CD14-positive monocyte (primary cell): Measurements from ENCODE around the gene CHPF. TPM values are rescaled to one million over a fixed set of nuclear protein-coding genes. Genes with fewer than 3 reads are reported as not detected.

Source experiments
- DNase-seq, 3 donors: peaks; one replicate each; pipeline ENCODE4 v3.0.0-alpha.2; 2011 to 2022
- H2AFZ ChIP-seq: 2 replicates; pipeline ENCODE4 v1.6.0; 2012; ENCODE audit warnings: mild to moderate bottlenecking, low read depth, low read length, inconsistent platforms; ENCODE audit not compliant: insufficient read depth, poor library complexity, severe bottlenecking
- H3K27ac ChIP-seq, 2 donors: 1 replicate in 1 of 2; 2 replicates in 1 of 2; pipeline ENCODE4 v1.5.1; 2012 to 2013; ENCODE audit warnings: low read length in 2 of 2, control low read depth in 1 of 2, inconsistent platforms in 1 of 2, low read depth in 1 of 2, mild to moderate bottlenecking in 1 of 2
- H3K27me3 ChIP-seq, 2 donors: one replicate each; pipeline versions ENCODE4 v1.6.0 to v1.6.1; 2011 to 2013; ENCODE audit warnings: low read length in 2 of 2; ENCODE audit not compliant: control insufficient read depth in 2 of 2, insufficient read depth in 2 of 2
- H3K36me3 ChIP-seq, 2 donors: replicated peaks in 1 of 2; 1 replicate in 1 of 2; 2 replicates in 1 of 2; pipeline versions ENCODE4 v1.5.1 to v1.6.1; 2012 to 2013; ENCODE audit warnings: low read length in 2 of 2, control low read depth in 1 of 2, inconsistent platforms in 1 of 2, mild to moderate bottlenecking in 1 of 2; ENCODE audit not compliant: insufficient read depth in 2 of 2, control insufficient read depth in 1 of 2
- H3K4me1 ChIP-seq, 2 donors: 1 replicate in 1 of 2; 2 replicates in 1 of 2; pipeline versions ENCODE4 v1.5.1 to v1.6.1; 2012 to 2013; ENCODE audit warnings: low read length in 2 of 2, control low read depth in 1 of 2, inconsistent platforms in 1 of 2, mild to moderate bottlenecking in 1 of 2, moderate library complexity in 1 of 2; ENCODE audit not compliant: insufficient read depth in 2 of 2, control insufficient read depth in 1 of 2
- H3K4me2 ChIP-seq: replicated peaks from 2 replicates; pipeline ENCODE3; 2012; ENCODE audit warnings: low read length, moderate library complexity, mild to moderate bottlenecking; ENCODE audit not compliant: poor library complexity, severe bottlenecking; ENCODE audit errors: extremely low read depth
- H3K4me3 ChIP-seq, 3 experiments: fragments of 200-600 bp in 1 of 3; sonication (generic) in 1 of 3; replicated peaks in 1 of 3; 1 replicate in 2 of 3; 2 replicates in 1 of 3; pipeline ENCODE4 v1.5.1; 2011 to 2013; ENCODE audit warnings: low read length in 3 of 3, mild to moderate bottlenecking in 3 of 3, control low read depth in 2 of 3, low read depth in 2 of 3, inconsistent platforms in 1 of 3, moderate library complexity in 1 of 3
- H3K79me2 ChIP-seq: 2 replicates; pipeline ENCODE4 v1.6.0; 2012; ENCODE audit warnings: mild to moderate bottlenecking, control low read depth, inconsistent platforms, low read length, moderate library complexity; ENCODE audit not compliant: insufficient read depth
- H3K9ac ChIP-seq: 2 replicates; pipeline ENCODE4 v1.6.0; 2017; ENCODE audit warnings: low read length, mild to moderate bottlenecking; ENCODE audit not compliant: insufficient read depth, poor library complexity, severe bottlenecking
- H3K9me3 ChIP-seq, 2 donors: replicated peaks in 1 of 2; 1 replicate in 1 of 2; 2 replicates in 1 of 2; pipeline versions ENCODE4 v1.5.1 to v1.6.1; 2012 to 2013; ENCODE audit warnings: low read length in 2 of 2, control low read depth in 1 of 2; ENCODE audit not compliant: control insufficient read depth in 1 of 2, insufficient read depth in 1 of 2
- H4K20me1 ChIP-seq: 2 replicates; pipeline ENCODE4 v1.6.0; 2012; ENCODE audit warnings: mild to moderate bottlenecking, low read length, control low read depth, moderate library complexity; ENCODE audit not compliant: insufficient read depth
- H3K27ac Mint-ChIP-seq, 7 donors: one replicate each; pipeline ENCODE4 v1.8.0; 2020; ENCODE audit warnings: mild to moderate bottlenecking in 7 of 7, mixed read lengths in 7 of 7, moderate library complexity in 6 of 7, inconsistent platforms in 2 of 7
- H3K27me3 Mint-ChIP-seq, 3 donors: one replicate each; pipeline ENCODE4 v1.8.0; 2021 to 2022; ENCODE audit warnings: low read depth in 3 of 3, mild to moderate bottlenecking in 3 of 3, mixed read lengths in 3 of 3, moderate library complexity in 3 of 3, inconsistent platforms in 1 of 3
- H3K36me3 Mint-ChIP-seq, 2 donors: one replicate each; pipeline ENCODE4 v1.8.0; 2020; ENCODE audit warnings: mixed read lengths in 2 of 2, inconsistent platforms in 1 of 2, mild to moderate bottlenecking in 1 of 2
- H3K4me1 Mint-ChIP-seq: one replicate; pipeline ENCODE4 v1.8.0; 2020; ENCODE audit warnings: mild to moderate bottlenecking, mixed read lengths
- H3K4me3 Mint-ChIP-seq, 2 donors: one replicate each; pipeline ENCODE4 v1.8.0; 2020; ENCODE audit warnings: mild to moderate bottlenecking in 2 of 2, mixed read lengths in 2 of 2, moderate library complexity in 1 of 2
- H3K9me3 Mint-ChIP-seq, 7 donors: one replicate each; pipeline ENCODE4 v1.8.0; 2020 to 2022; ENCODE audit warnings: mixed read lengths in 7 of 7, mild to moderate bottlenecking in 6 of 7, moderate library complexity in 6 of 7, inconsistent platforms in 2 of 7
- CTCF ChIP-seq: fragments of 200-600 bp; IDR thresholded peaks from one replicate; pipeline ENCODE4 v1.8.0; 2022; ENCODE audit warnings: antibody characterized with exemption, mild to moderate bottlenecking
- WGBS: methylation state at CpG from one replicate; pipeline ENCODE4 v1.1.5; 2013; ENCODE audit warnings: missing lambda C conversion rate; ENCODE audit not compliant: insufficient coverage; 5-methylcytosine and 5-hydroxymethylcytosine counted together
- intact Hi-C, 2 donors: fragments of 100-400 bp; cut with micrococcal nuclease; formaldehyde crosslinking; loops; one replicate each; pipeline versions ENCODE4 v1.15.0 to v1.15.1; 2023
- polyA plus RNA-seq, 3 donors: library from polyadenylated mRNA; depleted of rRNA in 1 of 3; unstranded in 2 of 3; stranded (reverse) in 1 of 3; fragments of 300-500 nt in 2 of 3; fragments of >200 nt in 1 of 3; fragmentation: Illumina TruSeq in 2 of 3; gene quantifications; 1 replicate in 2 of 3; 2 replicates in 1 of 3; pipeline ENCODE4 v1.2.3, GENCODE V29; 2012 to 2021

Gene CHPF
- polyA plus RNA-seq, 3 donors: 0.09 to 0.32 (median 0.09) TPM

GRCh38 chr2:219557791-219558785 is 14.5 kb upstream of the CHPF start:
- peaks cover 0 to 1% (median 0%) of the 10 kb centered on the region in 7 donors for H3K9me3 Mint-ChIP-seq

More at GRCh38 chr2:219557791-219558785, 14.5 kb upstream of the CHPF start:
- peaks cover 6 to 12% of the 10 kb centered on the region in 2 donors for H3K27me3 ChIP-seq
- H3K4me1 ChIP-seq: peaks cover under 1 to 1% of the 10 kb centered on the region in 2 donors
- no peaks in the 10 kb centered on the region for H3K9me3 ChIP-seq
- no peak overlapping the region for H2AFZ ChIP-seq
- H3K4me3 ChIP-seq: no peak overlapping the region
- H3K9ac ChIP-seq: no peak overlapping the region
- DNase-seq: no peak
- Mint-ChIP-seq H3K27ac (no peak overlapping the region), H3K4me3 (no peak overlapping the region), H3K4me1 (no peaks in the 10 kb centered on the region), H3K27me3 (peaks cover 10 to 14% (median 12%) of the 10 kb centered on the region in 3 donors), H3K36me3 (no peaks in the 10 kb centered on the region)
- no peak for TF ChIP-seq CTCF
- no peaks in the 10 kb centered on the region for H3K79me2 ChIP-seq
- no peaks in the 10 kb centered on the region for H4K20me1 ChIP-seq
- WGBS: over 99% methylated on average over 23 of the region's 25 CpGs
- intact Hi-C loops: no loop called here
- no peak overlapping the region for H3K4me2 ChIP-seq
- H3K36me3 ChIP-seq: no peaks in the 10 kb centered on the region
- no peak overlapping the region for H3K27ac ChIP-seq
